ENCODE results near the gene ABLIM2. TPM values are rescaled to one million over a fixed set of nuclear protein-coding genes. Genes with fewer than 3 reads are reported as not detected.

ABLIM2 gene
- total and polyA plus RNA-seq, 2 experiments from 2014 or later = 1.5 to 4.3 TPM

DNA sequence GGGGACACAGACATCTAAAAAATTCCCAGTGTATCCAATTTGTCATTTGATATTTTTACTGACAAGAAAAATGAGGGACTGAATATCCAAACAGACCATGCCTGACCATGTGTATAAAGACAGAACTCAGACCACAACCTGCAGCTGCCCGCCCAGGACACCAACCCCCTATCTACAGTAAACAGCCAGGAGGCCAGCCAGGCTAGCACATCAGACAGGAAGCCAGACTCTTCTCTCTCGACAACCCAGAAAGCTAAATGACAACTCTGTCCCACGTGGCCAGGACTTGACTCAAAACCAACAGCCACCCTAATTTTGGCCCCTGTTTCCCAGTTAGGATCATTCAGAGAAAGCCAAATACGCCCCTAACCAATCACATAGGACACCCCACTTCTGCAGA, 234.0 kb downstream of the ABLIM2 start:
- Mint-ChIP-seq H3K9me3 (no peaks in the 10 kb centered on the region; the same call in 2 of the 3 replicates), H3K4me1 (peaks cover 20% of the 10 kb centered on the region), H3K36me3 (ENCODE audit: low read depth) (no peaks in the 10 kb centered on the region; the same call in 2 of the 3 replicates), H3K4me3 (no peak overlapping the region), H3K27me3 (ENCODE audit: insufficient read depth, low read depth, poor library complexity) (no peaks in the 10 kb centered on the region), H3K27ac (no peak overlapping the region)
- H4K20me1 ChIP-seq (replicated peaks; ENCODE audit: insufficient read depth) = no peaks in the 10 kb centered on the region; the same call in none of the 2 replicates
- 0 out of 2 replicates have a peak overlapping the region, but pooled peaks have one; percentile 15 for H3K27ac ChIP-seq (ENCODE audit: low read depth)
- H2AFZ ChIP-seq = no peak overlapping the region
- H3K27me3 ChIP-seq (ENCODE audit: insufficient read depth) = no peaks in the 10 kb centered on the region
- H3K36me3 ChIP-seq (ENCODE audit: insufficient read depth) = no peaks in the 10 kb centered on the region
- H3F3A ChIP-seq (replicated peaks; ENCODE audit: low read depth) = no peaks in the 10 kb centered on the region
- H3K4me2 ChIP-seq = no peak overlapping the region
- ATAC-seq (no peak), DNase-seq (ENCODE audit: low spot score) (no peak)
- H3K4me1 ChIP-seq (ENCODE audit: insufficient read depth) = peaks cover 12% of the 10 kb centered on the region
- TF ChIP-seq ZNF114 (CRISPR knock-in tag; IDR thresholded peaks at IDR 0.05) (no peak), NANOG (IDR thresholded peaks at IDR 0.05; ENCODE audit: borderline replicate concordance) (no peak), ZNF331 (CRISPR knock-in tag; IDR thresholded peaks at IDR 0.05; ENCODE audit: low read depth) (no peak), CREB1 (CRISPR knock-in tag; IDR thresholded peaks at IDR 0.05; ENCODE audit: low read depth) (no peak), STAT1 (IDR thresholded peaks at IDR 0.05; ENCODE audit: unreplicated experiment) (no peak)
- H3K4me3 ChIP-seq = no peak overlapping the region
- peaks cover 8% of the 10 kb centered on the region; the same call in 1 of the 2 replicates for H3K9me2 ChIP-seq (ENCODE audit: insufficient read depth)
- H3K79me2 ChIP-seq (replicated peaks; ENCODE audit: insufficient read depth) = peaks cover 100% of the 10 kb centered on the region

DNA sequence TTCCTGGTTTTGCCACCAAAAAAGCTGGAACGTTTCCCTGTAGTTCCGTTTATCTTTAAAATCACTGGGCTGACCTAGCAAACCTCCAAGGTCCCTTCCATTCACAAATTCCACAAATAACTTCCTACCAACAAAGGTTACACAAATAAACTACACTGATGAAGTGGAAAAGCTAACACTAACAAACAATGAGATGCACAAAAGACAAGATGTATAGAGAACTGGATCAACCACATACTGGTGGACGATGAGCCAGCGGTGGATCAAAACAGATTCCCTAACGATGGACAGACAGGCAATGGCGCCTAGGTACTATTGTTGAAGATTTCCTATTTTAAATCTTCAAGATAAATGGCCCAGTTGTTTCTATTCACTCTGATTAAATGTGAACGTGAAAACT, 234.4 kb downstream of the ABLIM2 start:
- no peaks in the 10 kb centered on the region for H3K27me3 ChIP-seq (ENCODE audit: insufficient read depth)
- Mint-ChIP-seq H3K27me3 (ENCODE audit: insufficient read depth, low read depth, poor library complexity) (no peaks in the 10 kb centered on the region), H3K27ac (no peak overlapping the region), H3K4me1 (peaks cover 18% of the 10 kb centered on the region), H3K4me3 (no peak overlapping the region), H3K9me3 (no peaks in the 10 kb centered on the region; the same call in 2 of the 3 replicates), H3K36me3 (ENCODE audit: low read depth) (no peaks in the 10 kb centered on the region; the same call in 2 of the 3 replicates)
- no peaks in the 10 kb centered on the region for H3F3A ChIP-seq (replicated peaks; ENCODE audit: low read depth)
- no peaks in the 10 kb centered on the region for H3K36me3 ChIP-seq (ENCODE audit: insufficient read depth)
- H4K20me1 ChIP-seq (replicated peaks; ENCODE audit: insufficient read depth) = no peaks in the 10 kb centered on the region; the same call in none of the 2 replicates
- peaks cover 100% of the 10 kb centered on the region for H3K79me2 ChIP-seq (replicated peaks; ENCODE audit: insufficient read depth)
- no peak for DNase-seq (ENCODE audit: low spot score)
- H3K27ac ChIP-seq (ENCODE audit: low read depth) = 0 out of 2 replicates have a peak overlapping the region, but pooled peaks have one; percentile 15
- H3K4me3 ChIP-seq = no peak overlapping the region
- TF ChIP-seq JUNB (IDR thresholded peaks at IDR 0.05; ENCODE audit: unreplicated experiment) (no peak), CREB1 (CRISPR knock-in tag; IDR thresholded peaks at IDR 0.05; ENCODE audit: low read depth) (no peak), ZNF462 (CRISPR knock-in tag; IDR thresholded peaks at IDR 0.05) (no peak), POLR2AphosphoS5 (IDR thresholded peaks at IDR 0.05; ENCODE audit: low read depth) (no peak), ZNF331 (CRISPR knock-in tag; IDR thresholded peaks at IDR 0.05; ENCODE audit: low read depth) (no peak), ETS1 (IDR thresholded peaks at IDR 0.05) (no peak), EZH2phosphoT487 (IDR thresholded peaks at IDR 0.05; ENCODE audit: unreplicated experiment) (no peak), NANOG (IDR thresholded peaks at IDR 0.05; ENCODE audit: borderline replicate concordance) (no peak), ZNF114 (CRISPR knock-in tag; IDR thresholded peaks at IDR 0.05) (no peak)
- TF ChIP-seq, protein P1, sequence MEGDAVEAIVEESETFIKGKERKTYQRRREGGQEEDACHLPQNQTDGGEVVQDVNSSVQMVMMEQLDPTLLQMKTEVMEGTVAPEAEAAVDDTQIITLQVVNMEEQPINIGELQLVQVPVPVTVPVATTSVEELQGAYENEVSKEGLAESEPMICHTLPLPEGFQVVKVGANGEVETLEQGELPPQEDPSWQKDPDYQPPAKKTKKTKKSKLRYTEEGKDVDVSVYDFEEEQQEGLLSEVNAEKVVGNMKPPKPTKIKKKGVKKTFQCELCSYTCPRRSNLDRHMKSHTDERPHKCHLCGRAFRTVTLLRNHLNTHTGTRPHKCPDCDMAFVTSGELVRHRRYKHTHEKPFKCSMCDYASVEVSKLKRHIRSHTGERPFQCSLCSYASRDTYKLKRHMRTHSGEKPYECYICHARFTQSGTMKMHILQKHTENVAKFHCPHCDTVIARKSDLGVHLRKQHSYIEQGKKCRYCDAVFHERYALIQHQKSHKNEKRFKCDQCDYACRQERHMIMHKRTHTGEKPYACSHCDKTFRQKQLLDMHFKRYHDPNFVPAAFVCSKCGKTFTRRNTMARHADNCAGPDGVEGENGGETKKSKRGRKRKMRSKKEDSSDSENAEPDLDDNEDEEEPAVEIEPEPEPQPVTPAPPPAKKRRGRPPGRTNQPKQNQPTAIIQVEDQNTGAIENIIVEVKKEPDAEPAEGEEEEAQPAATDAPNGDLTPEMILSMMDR (conservative IDR thresholded peaks at IDR 0.05; ENCODE audit: low read depth in 2 of 2) = no peak
- no peak overlapping the region for H3K4me2 ChIP-seq
- peaks cover 8% of the 10 kb centered on the region for H3K4me1 ChIP-seq (ENCODE audit: insufficient read depth)
- no peak for ATAC-seq
- H3K9me2 ChIP-seq (ENCODE audit: insufficient read depth) = peaks cover 8% of the 10 kb centered on the region; the same call in 1 of the 2 replicates
- H2AFZ ChIP-seq = no peak overlapping the region
